Muscle layer of colon (tissue), 2 donors: ENCODE data around the gene FSTL1.
A peak's percentile ranks its signal among the peaks of the same experiment; 100 is the strongest.

Source experiments
- H3K27ac ChIP-seq: one replicate; pipeline ENCODE4 v1.7.0; 2013; ENCODE audit warnings: low read depth, mild to moderate bottlenecking, low read length, moderate library complexity
- H3K27me3 ChIP-seq, 2 donors: one replicate each; pipeline ENCODE4 v1.7.0; 2013; ENCODE audit warnings: low read length in 2 of 2, mild to moderate bottlenecking in 2 of 2; ENCODE audit not compliant: insufficient read depth in 2 of 2, control insufficient read depth in 1 of 2
- H3K36me3 ChIP-seq: one replicate; pipeline ENCODE4 v1.7.0; 2013; ENCODE audit warnings: mild to moderate bottlenecking, low read length; ENCODE audit not compliant: insufficient read depth
- H3K4me1 ChIP-seq: one replicate; pipeline ENCODE4 v1.7.0; 2013; ENCODE audit warnings: mild to moderate bottlenecking, low read length; ENCODE audit not compliant: insufficient read depth
- H3K4me3 ChIP-seq, 2 donors: one replicate each; pipeline ENCODE4 v1.7.0; 2013; ENCODE audit warnings: low read length in 2 of 2, low read depth in 1 of 2, mild to moderate bottlenecking in 1 of 2, moderate library complexity in 1 of 2
- H3K9ac ChIP-seq: one replicate; pipeline ENCODE4 v1.7.0; 2013; ENCODE audit warnings: low read length
- H3K9me3 ChIP-seq: one replicate; pipeline ENCODE4 v1.7.0; 2013; ENCODE audit warnings: mild to moderate bottlenecking, low read length
- donor health status: abdominal sarcoma.
- donor health status: Adenocarcinoma of cecum.

FSTL1 gene

DNA sequence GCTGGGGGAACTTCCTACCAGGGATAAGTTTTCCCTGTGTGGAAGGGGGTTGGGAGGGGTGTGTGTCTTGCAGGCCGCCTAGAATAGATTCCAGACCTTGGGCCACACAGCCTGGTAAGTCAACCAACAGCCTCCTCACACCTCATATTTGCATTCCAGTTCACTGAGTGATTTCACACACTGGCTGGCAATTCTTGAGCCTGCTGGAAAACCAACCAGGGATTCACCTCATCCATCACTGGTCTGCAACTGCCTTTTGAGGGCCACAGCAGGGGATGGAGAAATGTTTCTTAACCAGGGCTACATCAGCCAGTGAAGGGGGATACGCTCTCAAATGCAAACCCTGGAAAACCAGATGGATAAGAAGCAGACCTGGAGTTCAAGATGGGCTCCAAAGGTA lies 2.0 kb downstream of the FSTL1 start:
- Histone ChIP-seq H3K9me3 (no peaks in the 10 kb centered on the region), H3K27ac (peak overlapping the region; percentile 84), H3K27me3 (no peaks in the 10 kb centered on the region), H3K4me3 (peak overlapping the region; percentile 69 to 86), H3K36me3 (peaks cover 8% of the 10 kb centered on the region), H3K9ac (peak overlapping the region; percentile 91), H3K4me1 (peaks cover 52% of the 10 kb centered on the region)

DNA sequence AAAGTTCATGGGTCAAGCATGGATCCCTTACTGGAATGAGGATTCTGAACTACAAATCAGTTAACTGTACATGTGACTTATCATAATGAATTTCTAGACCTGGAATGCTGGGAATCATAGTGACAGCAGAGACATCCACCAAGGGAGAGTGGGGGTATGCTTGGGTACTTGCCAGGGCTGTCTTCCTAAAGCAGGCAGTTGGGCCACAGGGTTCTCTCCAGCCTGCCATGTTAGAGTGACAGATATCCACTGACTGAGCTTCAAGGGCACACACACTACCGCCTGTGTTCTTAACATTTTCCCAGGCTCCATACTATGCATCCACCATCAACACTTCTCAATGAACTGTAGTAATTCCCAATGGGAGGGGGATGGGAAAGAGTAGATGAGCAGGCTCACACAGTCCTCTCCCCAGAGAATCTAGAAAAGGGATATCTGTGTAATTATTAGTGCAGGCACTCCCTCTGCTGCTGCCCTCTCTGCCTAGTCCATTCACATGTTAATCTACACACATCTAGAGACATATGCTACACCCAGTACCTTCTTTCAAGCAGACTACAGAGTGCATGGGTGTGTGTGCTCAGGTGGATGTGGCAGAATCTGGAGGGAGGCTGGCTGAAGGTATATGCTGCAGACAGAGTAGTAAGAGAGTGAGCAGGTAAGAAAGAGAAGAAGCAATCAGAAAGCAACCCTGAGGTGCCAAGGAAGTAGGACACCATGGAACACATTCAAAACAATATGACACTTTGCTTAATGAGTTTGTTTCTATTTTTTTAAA lies 3.7 kb downstream of the FSTL1 start:
- Histone ChIP-seq H3K4me3 (peak overlapping the region in 1 of 2 donors; percentile 34), H3K27ac (no peak overlapping the region), H3K9me3 (no peaks in the 10 kb centered on the region), H3K4me1 (peaks cover 64% of the 10 kb centered on the region), H3K36me3 (peaks cover 8% of the 10 kb centered on the region), H3K9ac (no peak overlapping the region), H3K27me3 (no peaks in the 10 kb centered on the region)

DNA sequence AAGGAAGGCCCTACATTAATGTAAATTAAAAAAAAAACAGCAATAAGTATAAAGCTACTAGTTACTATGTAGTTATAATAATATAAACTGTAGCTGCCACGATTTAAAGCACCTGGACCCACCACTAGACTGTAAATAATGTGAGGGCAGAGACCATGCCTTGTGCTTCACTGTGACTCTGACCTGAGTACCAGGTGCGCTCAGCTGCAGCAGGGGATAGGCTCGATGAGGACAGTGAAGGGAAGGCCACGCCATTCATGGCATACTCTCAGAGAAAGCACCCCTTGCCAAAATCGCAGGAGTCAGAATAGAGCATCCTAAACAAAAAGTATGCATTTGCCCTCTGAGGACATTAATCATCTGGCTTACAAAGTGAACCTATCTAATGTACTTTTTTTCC lies 5.1 kb downstream of the FSTL1 start:
- Histone ChIP-seq H3K36me3 (peaks cover 16% of the 10 kb centered on the region), H3K9me3 (no peaks in the 10 kb centered on the region), H3K27me3 (no peaks in the 10 kb centered on the region), H3K4me1 (peaks cover 79% of the 10 kb centered on the region), H3K9ac (no peak overlapping the region), H3K27ac (peak overlapping the region; percentile 27), H3K4me3 (peak overlapping the region in 1 of 2 donors; percentile 3)

DNA sequence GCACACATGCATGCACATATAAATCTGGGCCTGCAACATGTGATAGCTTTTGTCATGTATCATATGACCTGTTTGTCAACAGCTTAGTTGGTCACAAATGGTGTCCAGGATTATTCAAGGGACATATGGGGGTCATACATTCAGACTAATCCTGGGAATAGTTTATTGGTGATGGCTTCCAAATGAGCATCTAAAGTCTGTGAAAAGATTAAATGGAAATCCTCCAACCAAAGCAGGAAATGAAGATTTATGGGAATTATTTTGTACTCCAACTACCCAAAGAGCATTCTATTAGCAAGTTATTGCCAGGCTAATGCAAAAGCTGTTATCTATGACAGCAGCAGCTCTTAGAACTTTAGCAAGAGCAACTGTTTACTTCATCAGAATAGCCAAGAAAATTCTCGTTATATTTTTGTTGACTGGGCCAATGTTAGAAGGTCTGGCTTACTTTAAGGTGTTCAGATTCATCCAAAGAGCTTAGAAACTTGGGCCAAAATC lies 7.1 kb downstream of the FSTL1 start:
- Histone ChIP-seq H3K4me1 (peaks cover 92% of the 10 kb centered on the region), H3K27ac (peak overlapping the region; percentile 7), H3K4me3 (no peak overlapping the region), H3K36me3 (peaks cover 28% of the 10 kb centered on the region), H3K9ac (no peak overlapping the region), H3K9me3 (no peaks in the 10 kb centered on the region), H3K27me3 (no peaks in the 10 kb centered on the region)

DNA sequence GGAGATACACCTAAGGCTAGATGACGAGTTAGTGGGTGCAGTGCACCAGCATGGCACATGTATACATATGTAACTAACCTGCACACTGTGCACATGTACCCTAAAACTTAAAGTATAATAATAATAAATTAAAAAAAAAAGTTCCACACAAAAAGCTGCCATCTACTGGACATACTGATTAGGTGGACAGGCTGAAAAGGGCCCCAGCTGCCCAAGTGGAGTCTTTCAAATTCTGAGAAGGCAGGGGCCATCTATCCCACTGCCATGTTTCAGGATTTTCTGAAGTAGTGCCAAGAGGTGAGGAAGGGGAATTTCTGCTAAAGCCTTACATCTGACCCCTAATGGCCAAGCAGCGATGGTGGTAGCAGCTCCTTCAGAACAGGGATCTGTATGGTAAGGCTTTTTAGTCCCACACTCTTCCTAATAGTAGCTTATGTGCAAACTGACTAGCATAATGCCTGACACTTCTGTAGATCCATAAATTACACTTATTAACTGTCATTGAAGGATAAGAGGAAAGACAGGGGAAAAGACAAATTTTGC lies 7.7 kb downstream of the FSTL1 start:
- H3K27me3 ChIP-seq, result no peaks in the 10 kb centered on the region
- H3K4me3 ChIP-seq, result no peak overlapping the region
- H3K9me3 ChIP-seq, result no peaks in the 10 kb centered on the region
- H3K36me3 ChIP-seq, result peaks cover 28% of the 10 kb centered on the region
- no peak overlapping the region for H3K27ac ChIP-seq
- peaks cover 92% of the 10 kb centered on the region for H3K4me1 ChIP-seq
- no peak overlapping the region for H3K9ac ChIP-seq

DNA sequence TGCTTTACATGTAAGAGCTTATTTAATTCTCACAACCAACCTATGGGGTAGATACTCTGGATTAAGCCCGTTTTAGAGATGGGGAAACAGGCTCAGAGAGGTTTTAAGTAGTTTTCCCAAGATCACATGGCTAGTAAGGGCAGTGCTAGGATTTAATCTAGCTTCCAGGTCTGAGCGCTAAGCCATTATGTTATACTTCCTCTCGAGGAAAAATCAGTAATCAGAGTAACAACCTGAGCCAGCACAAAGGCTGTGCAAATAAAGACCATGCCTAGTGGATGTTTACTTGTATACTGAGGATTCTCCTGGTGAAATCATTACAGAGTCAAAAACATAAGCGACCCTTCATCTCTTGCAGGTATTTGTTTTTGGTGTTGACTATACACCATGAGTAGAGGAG lies 9.0 kb downstream of the FSTL1 start:
- no peaks in the 10 kb centered on the region for H3K9me3 ChIP-seq
- no peak overlapping the region for H3K4me3 ChIP-seq
- H3K36me3 ChIP-seq, result peaks cover 21% of the 10 kb centered on the region
- H3K9ac ChIP-seq, result no peak overlapping the region
- peak overlapping the region; percentile 43 for H3K27ac ChIP-seq
- no peaks in the 10 kb centered on the region for H3K27me3 ChIP-seq
- H3K4me1 ChIP-seq, result peaks cover 92% of the 10 kb centered on the region

DNA sequence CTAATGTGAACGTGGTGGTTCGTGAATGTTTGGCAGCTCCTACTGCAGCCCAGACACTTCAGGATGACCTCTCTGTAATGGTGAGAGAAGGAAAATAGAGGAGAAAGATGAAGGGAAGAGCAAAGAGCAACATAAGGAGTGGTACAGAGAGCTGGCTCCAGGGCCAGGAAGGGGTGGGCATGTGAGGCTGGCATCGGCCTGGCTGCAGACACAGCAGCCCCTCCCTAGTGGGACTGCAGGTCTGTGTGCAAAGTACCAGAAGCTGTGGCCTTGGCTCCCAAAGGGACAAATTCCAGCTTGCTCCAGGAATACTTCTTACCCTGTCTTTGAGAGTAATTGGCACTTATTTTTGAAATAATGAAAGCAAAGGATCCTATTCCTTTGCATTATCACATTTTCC lies 10.0 kb downstream of the FSTL1 start:
- H3K36me3 ChIP-seq, result peaks cover 20% of the 10 kb centered on the region
- peak overlapping the region; percentile 63 for H3K27ac ChIP-seq
- peaks cover 92% of the 10 kb centered on the region for H3K4me1 ChIP-seq
- no peaks in the 10 kb centered on the region for H3K27me3 ChIP-seq
- H3K9me3 ChIP-seq, result no peaks in the 10 kb centered on the region
- no peak overlapping the region for H3K4me3 ChIP-seq
- no peak overlapping the region for H3K9ac ChIP-seq

DNA sequence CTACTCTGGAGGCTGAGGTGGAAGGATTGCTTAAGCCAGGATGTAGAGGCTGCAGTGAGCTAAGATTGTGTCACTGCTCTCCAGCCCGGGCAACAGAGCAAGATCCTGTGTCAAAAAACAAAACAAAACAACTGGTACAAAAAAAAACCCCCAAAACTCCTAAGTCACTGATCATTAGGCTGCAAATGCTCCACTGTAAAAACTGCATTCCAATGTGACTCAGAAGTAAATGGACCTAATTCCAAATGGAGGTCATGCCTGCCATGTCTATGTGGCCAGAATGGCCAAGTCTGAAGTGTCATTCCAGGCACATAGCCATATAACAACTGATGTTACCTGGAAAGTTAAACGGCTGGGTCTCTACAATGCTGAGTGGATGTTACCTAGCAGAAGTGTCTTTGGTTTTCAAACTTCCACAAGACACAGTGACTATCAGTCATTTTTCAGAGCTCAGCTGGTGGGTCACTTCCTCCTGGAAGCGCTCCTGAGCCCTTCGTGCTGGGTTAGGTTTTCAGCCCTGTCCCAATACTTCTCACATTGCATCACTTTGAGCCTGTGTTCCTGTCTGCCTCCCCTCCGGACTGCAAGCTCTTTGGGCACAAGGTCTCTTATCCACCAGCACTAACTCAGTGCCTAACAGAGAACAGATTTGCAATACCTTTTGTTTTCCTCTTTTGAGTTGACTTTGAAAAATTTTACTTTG lies 10.6 kb downstream of the FSTL1 start:
- H3K27ac ChIP-seq, result peak overlapping the region; percentile 63
- peaks cover 92% of the 10 kb centered on the region for H3K4me1 ChIP-seq
- no peak overlapping the region for H3K4me3 ChIP-seq
- no peaks in the 10 kb centered on the region for H3K9me3 ChIP-seq
- no peaks in the 10 kb centered on the region for H3K27me3 ChIP-seq
- H3K9ac ChIP-seq, result no peak overlapping the region
- H3K36me3 ChIP-seq, result peaks cover 20% of the 10 kb centered on the region

DNA sequence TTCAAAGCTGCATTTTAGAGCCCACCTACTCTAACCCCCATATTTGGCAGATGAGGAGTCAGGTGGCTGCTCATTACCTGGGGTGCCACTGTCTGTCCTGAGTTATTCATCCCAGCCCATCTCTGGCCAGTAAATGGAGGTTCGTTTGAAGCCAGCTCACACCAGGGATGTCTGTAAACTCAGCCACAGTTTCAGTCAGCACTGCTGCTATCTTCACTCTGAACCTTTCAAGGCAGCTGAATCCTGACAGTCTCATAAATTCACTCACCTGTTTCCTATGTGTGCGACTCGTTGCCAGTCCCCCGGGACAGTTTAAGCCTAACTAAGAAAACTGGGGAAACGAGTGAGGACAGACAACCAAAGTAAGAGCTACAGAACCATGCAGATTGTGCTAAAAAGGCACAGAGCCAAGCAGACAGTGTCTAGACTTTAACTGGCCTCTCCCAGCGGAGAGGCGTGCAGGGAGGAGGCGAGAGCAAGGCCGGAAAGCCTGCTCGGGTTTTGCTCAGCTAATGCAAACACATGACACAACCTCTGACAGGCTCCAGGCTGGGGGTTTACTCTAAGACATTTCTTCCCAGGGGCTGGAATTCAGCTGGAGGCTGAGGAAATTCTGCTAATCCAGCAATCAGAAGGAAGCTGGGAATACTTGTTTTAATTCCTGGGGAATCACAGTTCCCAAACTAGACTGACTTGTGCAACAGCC lies 12.0 kb downstream of the FSTL1 start:
- no peaks in the 10 kb centered on the region for H3K9me3 ChIP-seq
- peaks cover 27% of the 10 kb centered on the region for H3K36me3 ChIP-seq
- peak overlapping the region in 1 of 2 donors; percentile 10 for H3K4me3 ChIP-seq
- H3K27me3 ChIP-seq, result no peaks in the 10 kb centered on the region
- peak overlapping the region; percentile 63 for H3K27ac ChIP-seq
- H3K9ac ChIP-seq, result peak overlapping the region; percentile 25
- peaks cover 95% of the 10 kb centered on the region for H3K4me1 ChIP-seq

DNA sequence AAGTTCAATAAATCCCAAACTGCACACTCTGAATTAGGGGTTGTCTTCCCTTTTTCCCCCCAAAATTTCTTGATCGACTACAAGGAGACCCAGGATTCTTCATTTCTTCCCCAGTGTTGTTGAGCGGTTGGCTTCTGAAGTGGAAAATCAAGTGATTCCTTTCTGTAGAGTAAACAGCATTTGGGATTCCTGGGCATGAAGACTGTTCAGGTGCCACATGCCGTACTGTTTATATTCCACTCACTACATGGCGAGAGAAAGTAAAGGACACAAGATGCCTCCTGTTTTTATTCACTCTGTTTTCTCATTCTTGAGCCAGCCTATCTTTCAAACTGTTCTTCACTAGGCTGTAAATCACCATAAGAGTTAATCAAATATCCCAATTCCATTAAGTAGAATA lies 12.6 kb downstream of the FSTL1 start:
- Histone ChIP-seq H3K4me1 (peaks cover 95% of the 10 kb centered on the region), H3K27me3 (no peaks in the 10 kb centered on the region), H3K9ac (peak overlapping the region; percentile 25), H3K36me3 (peaks cover 27% of the 10 kb centered on the region), H3K27ac (peak overlapping the region; percentile 63), H3K9me3 (no peaks in the 10 kb centered on the region), H3K4me3 (no peak overlapping the region)

DNA sequence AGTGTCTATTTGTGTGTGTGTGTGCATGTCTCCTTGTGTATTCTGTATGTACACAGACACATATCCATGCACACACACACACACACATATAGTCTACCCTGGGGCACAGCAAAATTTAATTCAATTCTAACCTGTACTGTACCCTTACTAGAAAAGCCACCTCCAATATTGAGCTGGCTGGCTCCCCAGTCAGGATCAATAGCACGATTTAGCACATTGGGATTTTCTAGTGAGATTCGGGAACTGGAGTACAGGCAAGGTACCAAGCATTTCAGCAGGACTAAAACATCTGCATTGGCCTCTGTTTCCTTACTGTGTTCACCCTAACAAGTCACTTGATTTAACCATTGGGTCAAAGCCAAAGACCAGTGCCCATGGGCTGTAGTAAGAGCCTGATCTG lies 13.2 kb downstream of the FSTL1 start:
- Histone ChIP-seq H3K27me3 (no peaks in the 10 kb centered on the region), H3K4me1 (peaks cover 99% of the 10 kb centered on the region), H3K4me3 (no peak overlapping the region), H3K9me3 (no peaks in the 10 kb centered on the region), H3K27ac (no peak overlapping the region), H3K36me3 (peaks cover 27% of the 10 kb centered on the region), H3K9ac (no peak overlapping the region)
